ENCODE measurements around the gene ABCC4.
A peak's percentile ranks its signal among the peaks of the same experiment; 100 is the strongest.

Gene ABCC4

DNA sequence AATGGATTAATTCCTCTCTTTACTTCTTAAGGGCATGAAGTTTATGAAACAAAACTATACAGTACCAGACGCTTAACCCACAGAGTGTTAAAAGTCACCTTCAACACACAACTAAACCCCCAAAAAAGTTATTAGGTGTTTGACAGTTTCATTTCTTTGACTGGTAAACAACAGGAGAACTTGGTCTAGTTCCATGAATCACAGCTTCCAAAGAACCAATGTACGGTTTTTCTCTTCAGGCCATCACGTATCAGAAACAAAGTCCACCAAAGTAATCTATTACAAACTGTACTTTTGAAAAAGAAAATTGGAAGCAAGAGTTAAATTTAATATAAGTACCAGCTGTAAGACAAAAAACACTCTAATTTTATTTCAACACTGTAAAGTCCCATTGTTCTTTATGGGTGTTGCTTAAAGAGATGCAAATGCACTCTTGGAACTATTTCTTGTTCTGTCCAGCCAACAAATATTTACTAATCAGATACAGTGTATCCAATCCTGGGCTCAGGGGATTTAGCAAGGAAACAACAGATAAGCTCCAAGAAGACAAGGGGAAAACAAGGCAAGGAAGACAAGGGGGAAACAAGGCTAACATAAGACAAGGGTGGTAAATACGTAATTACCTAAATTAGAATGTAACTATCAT lies 149.2 kb downstream of the ABCC4 start:
- no peak for DNase-seq

DNA sequence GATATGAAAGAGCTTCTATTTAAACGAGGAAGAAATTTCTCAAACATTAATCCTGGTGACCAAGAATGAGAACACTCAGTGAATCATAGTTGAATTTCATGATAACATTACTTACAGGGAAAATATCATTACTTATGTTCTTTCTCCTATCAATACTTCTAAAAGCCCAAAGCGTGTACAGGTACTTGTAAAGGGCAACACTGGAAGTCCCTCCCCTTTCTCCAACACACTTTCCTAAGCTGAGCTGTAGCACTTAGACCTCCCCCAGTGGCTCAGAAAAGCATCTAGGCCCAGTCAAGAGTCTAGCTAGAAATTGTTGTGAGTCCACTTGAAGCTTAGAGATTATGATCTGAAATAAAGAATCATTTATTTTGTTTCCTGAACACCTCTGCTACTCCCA lies 150.7 kb downstream of the ABCC4 start:
- DNase-seq: no peak

DNA sequence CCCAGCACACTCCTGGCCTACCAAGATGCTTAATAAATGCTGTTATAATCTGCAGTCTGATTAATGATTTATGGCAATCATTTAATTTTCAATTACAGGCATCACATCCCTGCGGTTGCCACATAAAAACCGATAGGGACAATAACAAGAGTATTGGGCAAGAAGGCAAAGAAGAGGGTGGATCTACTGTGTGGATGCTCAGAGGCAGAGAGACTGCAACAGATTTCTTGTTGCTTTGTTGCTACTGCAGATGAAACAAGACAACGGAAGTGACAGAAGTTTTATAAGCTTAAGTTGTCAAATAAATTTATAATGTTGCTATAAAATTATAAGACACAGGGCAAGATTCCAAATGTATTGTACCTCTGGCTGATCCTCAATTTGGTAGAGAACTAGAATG lies 154.8 kb downstream of the ABCC4 start:
- no peak for DNase-seq

DNA sequence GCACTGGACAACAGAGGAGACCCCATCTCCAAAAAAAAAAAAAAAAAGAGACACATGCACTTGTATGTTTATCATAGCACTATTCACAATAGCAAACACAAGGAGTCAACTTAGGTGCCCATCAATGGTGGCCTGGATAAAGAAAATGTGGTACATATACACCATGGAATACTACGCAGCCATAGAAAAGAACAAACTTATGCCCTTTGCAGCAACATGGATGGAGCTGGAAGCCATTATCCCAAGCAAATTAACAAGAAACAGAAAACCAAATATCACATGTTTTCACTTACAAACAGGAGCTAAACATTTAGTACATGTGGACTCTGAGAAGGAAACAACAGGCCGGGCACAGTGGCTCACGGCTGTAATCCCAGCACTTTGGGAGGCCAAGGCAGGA lies 155.7 kb downstream of the ABCC4 start:
- DNase-seq: no peak

DNA sequence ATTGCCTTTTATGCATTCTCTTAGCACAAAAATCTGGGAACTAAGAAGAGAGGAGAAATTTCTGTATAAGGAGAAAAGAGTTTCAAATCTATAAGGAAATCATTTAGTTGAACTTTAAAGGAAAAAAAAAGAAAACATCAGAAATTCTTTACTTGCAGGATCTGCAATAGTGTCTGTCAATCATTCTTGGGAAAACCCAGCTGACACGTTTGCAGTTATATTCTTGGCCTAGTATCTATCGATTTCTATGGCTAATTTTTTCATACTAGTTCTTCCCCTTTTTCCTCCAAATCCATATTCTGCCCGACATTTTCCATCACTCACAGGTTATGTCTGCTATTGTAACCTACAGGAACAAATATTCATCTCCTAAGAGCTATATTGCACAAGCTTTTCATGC lies 160.7 kb downstream of the ABCC4 start:
- DNase-seq: no peak

DNA sequence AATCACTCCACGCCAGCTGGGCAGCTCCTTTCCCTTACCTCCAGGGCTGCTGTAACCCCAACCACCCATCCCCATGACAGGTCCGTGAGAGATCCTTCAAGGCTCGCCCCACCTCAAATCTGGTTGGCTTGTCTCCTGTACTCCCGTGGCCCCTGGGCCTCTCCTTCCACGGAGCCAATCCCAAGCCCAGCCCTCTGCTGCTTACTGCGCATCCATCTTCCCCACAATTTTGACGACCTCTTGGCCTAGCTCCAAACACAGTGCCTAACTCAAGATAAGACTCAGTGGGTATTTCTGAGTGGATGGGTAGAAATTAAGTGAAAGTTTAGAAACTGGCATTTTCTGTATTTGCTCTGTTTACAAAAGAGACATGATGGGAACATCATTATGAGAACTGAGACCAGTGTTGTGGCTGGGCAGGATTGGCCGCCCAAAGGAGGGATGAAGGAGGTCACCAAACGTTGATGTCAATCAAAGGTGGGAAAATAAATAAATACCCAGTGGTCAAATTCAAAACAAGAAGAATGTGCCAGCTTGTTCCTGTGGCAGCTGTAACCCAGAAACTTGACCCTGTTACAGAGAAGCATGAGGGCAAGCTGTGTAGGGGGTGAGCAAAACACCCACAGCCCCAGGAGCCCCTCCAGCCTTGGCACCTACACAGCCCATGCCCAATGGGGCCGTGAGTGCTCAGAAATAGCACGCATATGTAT lies 162.2 kb downstream of the ABCC4 start:
- no peak for DNase-seq

DNA sequence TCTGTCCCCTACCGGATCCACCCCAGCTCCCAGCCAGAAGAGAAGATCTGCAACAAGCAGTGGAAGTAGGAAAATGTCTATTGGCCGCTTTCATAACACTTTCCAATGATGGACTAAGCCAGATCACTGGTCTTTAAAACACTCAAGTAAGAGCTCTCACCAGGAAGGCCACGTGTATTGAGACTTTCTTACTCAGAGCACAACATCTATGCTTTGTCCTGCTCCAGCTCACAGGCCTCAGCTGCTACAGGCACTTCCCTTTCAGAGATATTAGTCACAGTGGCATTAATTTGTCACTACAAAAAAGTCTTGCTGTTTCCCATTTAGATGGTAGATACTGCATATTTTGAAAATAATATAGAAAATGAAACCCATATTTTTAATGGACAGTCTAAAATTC lies 164.2 kb downstream of the ABCC4 start:
- DNase-seq: no peak

DNA sequence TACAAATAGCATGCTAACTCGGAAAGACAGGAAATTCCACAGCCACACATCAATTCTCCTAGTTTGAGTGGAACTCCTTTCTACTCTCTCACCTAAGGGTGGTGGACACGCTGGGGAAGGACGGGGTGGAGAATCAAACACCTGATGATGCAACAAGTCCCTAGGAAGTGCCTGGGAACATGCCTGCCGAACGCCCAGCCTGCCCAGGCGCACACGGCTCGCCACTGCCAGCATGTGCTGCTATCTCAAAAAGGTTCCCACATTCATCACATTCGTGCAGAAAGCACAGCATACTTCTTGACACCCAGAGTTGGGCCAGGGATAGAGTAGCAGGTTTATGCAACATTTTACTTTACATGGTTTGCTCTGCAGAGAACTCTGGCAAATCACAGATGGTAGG lies 164.6 kb downstream of the ABCC4 start:
- no peak for DNase-seq

DNA sequence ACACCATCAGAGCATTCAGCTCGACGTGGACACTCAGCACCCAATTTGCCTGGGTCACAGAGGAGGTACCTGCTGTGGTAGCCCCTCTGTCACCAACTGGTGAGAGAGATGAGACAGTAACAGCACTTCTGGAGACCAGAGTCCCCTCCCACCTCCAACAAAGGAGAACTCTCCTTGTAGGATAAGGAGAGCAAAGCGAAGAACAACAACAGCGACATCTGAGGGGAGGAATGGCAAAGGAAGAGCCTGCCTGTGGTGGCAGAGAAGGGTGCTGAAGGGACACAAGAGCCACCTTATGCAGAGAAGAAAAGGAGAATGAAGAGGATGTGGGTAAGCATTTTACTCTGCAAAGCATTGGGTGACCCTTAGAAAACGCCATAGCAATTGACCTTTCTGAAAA lies 167.8 kb downstream of the ABCC4 start:
- DNase-seq: no peak

DNA sequence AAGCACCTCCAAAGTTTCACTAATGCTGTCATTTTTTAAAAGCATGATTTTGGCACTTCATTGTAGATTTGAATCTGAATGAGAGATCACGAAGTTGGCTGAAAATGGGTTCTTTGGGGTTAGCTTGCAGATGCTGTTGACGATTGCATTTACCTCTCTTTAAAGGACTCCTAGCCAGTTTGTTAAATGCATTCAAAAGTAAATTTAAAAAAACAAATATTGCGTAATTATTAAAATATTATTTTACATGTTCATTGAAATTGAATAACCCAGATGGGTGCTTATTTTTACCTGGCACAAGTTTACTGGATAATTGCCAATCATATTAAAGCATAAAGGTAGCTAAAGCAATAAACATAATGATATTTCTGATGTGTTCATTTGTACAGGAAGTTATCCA lies 172.2 kb downstream of the ABCC4 start:
- no peak for DNase-seq

DNA sequence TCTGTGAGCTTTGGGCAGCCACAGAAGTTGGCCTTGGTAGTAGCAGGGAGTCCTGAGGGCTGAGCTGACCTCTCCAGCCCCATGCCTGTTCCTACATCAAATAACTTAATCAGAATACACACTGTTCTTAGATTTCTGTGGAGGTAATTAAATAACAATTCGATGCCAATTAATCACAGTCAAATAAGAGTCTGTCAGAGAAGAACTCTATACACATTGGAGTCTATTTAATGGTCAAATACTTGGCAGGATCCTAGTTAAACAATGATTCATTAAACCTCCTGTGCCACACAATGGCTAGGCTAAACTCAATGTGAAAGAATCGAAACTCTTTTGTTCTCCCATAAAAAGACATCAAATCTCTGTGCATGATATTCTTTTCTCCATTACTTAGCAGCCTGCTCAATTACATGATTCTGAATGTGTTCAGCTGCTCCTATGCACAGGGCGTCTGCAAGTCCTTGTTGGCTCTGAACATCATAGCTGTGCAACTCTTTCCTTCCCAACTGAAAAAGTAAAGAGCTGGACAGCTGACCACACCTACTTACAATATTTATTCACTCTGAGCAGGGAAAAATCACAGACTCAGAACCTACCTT lies 173.1 kb downstream of the ABCC4 start:
- peak; percentile 91 for DNase-seq

DNA sequence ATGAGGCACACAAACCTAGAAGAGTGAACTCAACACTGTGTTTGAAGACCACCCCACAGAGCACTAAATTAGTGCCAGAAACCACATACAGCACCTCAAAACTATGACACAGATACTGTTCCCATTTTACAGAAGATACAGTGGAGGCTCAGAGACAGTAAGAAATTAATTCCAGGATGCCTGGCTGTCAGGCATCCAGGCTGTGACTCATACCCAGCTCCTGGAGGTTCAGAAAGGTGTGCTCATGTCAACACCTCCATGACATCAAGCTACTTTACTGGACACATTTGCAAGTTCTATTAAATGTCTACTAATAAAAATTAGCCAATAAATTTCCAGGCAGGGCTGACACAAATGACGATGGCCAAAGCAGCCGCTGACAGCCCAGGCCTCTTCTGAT lies 176.3 kb downstream of the ABCC4 start:
- DNase-seq: no peak

DNA sequence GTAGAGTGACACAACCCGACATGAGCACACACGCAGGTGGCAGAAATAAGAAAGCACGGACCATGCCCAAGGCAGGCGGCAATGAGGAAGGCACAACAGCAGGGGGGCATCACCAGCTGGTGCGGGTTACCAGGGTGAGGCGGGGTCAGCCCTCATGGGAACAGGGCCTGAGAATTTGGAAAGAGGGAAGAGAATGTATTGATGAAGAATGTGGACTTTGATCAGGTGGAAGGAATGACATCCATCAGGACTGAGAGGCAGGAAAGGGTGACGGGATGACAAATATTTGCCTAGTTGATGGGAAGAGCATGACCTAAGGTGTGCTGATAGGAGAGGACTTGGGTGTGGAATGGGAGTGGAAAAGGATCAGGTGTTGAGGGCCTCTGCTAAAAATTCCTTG lies 177.5 kb downstream of the ABCC4 start:
- DNase-seq: no peak

DNA sequence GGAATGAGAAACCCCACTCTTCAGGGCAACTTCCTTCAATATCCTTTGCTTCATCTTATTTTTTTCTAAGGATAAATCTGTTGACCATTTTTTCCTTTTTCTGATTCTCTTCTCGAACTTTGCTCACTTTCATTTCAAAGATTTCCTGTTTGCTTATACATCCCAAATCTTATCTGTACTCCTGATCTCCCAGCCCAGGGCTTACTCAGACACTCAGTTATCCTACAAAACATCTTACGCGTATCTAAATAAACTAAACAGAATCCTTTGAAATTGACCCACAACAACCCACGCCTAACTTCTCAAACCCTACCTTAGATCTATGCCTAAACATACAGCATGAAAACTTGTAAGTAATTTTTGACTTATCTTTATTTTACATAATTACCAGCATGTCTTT lies 179.2 kb downstream of the ABCC4 start:
- no peak for DNase-seq

DNA sequence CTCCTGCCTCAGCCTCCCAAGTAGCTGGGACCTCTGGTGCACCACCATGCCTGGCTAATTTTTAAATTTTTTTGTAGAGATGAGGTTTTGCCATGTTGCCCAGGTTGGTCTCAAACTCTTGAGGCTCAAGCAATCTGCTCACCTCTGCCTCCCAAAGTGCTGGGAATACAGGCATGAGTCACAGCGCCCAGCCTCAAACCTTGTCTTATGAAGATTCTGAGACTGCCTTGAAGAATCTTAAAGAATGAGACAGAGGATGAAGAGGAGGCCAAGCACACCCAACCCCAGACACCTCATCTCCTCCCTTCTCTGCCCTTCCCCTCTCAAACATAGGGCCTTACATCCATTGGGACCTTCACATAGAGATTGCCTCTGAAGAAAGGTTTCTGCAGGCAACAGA lies 179.7 kb downstream of the ABCC4 start:
- DNase-seq: no peak

DNA sequence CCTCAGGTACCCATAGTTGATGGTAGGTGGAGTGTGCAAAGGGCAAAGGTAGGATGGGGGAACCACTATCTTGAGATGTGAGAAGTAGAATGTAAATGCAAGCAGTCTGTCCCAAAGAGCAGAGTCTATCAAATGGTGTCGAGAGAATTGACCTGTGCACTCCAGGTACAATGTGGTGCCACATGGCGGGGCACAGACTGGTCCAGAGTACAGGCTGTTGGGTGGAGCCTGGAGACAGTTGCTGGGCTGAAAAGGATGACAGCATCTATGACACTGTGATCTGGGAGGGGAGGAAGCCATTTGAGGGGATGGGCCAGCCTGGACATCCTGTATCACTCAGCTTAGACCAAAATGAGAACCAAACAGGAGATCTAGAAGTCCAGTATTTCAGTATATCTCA lies 180.6 kb downstream of the ABCC4 start:
- no peak for DNase-seq

DNA sequence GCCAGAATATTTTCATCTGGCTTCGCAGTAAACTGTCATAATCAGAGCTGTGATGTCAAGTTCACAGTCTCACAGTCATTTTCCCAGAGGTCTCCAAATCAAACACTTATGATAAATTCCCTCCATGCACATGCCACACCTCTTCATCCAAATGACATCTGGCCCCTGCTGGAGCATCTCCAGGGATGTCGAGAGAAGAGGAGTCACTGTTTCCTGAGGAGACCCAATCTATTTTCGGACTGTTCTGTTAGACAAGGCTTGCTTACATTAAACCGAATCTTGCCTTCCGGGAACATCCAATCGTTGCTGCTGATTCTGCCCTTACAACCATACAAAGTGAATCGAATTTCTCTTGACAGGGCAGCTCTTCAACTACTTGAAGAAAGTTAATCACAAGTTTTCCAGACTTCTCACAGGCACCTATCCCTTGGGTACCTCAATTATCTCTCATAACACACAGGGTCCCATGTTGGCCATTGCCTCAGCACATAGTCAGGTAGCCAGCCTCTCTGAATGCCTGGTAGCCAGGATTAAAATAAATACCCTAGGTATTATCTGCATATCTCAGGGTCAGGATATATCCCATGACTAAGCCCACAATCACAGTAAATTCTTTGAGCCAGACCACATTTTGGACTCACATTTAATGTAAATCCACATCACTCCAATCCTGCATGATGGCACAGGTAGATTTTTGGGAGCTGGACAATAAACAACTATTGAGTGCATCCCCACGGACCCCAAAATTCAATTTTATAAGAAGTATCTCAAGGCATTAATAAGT lies 182.5 kb downstream of the ABCC4 start:
- DNase-seq: no peak

DNA sequence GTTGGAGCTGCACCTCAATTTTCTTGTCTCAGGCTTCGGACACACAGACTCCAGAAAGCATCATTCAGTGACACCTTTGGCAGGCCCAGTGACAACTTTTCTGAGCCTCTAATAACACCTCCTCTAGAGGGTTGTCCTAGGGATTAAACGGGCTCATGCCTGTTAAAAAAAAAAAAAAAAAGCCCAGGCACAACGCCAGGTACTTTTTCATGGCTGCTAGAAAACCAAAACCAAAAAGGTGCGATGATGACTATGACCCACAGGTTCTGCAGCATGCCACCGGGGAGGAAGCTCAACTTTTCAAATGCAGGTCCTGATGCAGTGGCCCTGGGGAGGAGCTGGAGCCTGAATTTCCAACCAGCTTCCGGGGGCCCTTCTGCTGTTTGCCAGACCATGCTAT lies 184.2 kb downstream of the ABCC4 start:
- DNase-seq: no peak

DNA sequence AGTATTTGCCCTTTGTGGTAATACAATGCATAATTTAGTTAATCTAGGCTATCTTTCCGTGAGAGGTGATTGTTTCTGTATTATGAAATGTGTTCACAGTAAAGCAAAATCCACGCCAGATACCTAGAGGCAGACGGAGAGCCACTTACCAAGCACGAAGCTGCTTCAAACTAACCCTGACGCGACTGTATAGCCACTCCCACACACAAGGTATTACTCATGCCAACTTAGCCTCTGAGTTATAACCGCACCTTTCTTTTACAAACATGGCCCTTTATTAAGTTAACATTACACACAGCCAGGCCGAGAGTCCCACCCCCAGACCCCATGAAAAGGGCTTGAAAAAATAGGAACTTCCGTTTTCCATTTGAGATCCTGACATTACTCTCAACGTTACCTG lies 185.7 kb downstream of the ABCC4 start:
- no peak for DNase-seq

DNA sequence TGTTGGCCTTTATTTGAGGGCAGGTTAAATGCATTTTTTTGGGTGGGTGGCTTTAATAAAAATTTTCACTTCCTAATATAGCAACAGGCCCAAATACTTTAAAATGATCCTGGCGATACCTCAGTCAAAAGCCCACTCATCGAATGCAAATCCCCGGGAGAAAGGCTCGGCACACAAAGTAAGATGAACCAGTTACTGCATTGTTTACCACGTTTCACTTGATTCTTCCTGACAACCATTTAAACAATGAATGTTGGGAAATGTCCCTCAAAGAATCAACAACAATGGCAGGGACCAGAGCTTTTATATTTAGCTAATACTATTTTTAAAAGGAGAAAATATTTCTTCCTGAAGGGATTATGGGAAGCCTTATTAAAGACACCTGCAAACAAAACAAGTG lies 187.7 kb downstream of the ABCC4 start:
- no peak for DNase-seq

DNA sequence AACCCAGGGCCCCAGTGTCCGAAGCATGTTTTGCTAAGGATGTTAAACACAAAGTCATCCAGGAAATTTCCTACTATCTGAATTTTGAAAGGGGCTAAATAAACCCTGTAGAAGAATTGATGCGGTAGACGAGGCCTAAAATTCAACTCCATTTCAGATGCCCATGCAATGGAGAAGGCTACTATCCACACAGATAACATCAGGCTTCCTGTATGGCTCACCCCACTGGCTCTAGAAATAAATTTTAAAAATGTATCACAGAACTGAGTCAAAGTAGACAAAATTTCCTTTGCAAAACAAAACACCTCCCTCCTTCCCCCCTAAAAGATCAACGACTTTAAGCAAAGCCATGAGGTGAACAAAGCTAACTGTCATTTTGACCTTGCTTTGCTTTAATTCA lies 188.4 kb downstream of the ABCC4 start:
- DNase-seq: no peak

DNA sequence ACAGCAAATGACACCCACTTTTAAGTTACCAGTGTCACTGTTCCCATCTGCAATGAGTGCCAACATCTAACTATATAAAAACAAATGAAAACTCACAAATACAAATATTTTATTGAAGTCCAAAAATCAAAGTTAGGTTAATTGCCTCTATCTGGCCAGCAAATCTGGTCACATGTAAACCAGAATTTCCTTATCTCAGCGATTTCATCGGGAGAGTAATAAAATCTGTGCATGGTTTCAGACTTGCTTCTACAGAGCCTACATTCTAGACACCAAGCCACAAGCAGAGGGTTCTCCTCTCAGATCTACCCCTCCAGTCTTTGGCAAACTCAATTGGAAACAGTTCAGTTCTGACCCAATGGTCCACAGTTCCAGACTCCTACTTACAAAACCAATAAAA lies 189.6 kb downstream of the ABCC4 start:
- DNase-seq: no peak

DNA sequence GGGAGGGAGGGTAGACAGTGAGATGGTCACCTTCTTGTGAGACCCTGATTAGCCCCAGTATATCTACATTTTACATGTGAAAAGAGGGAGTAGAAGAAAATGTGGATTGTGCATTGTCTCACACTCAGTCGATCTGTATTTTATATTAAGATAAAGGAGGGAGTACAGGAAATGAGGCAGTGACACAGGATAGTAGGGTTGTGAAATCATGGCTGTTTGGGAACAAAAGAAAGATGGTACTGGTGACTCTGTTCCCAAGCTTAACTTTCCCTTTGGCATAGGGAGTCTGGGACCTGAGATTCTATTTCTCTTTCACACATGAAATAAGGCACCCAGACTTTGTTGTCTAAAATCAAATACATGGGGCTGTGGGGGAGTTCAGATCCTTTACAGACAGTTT lies 194.7 kb downstream of the ABCC4 start:
- DNase-seq: no peak

All from SHP77 treated with DMSO at 0.1 percent for 48 hours (cell line).